ENCODE data around the gene TMEM151B. TPM values are rescaled to one million over a fixed set of nuclear protein-coding genes. Genes with fewer than 3 reads are reported as not detected.

TMEM151B gene
- total RNA-seq, 1 experiment from 2014 or later: not detected

- intact Hi-C loops (cut with micrococcal nuclease; ENCODE audit: unreplicated experiment): no loop called here
- Mint-ChIP-seq H3K9me3 (ENCODE audit: unreplicated experiment) (no peaks in the 10 kb centered on the region), H3K27ac (ENCODE audit: unreplicated experiment) (peak overlapping the region; percentile 69), H3K27me3 (ENCODE audit: insufficient read depth, unreplicated experiment) (no peaks in the 10 kb centered on the region), H3K4me1 (ENCODE audit: low read depth, unreplicated experiment) (peaks cover 13% of the 10 kb centered on the region), H3K4me3 (ENCODE audit: unreplicated experiment) (peak overlapping the region; percentile 93), H3K36me3 (ENCODE audit: insufficient read depth, unreplicated experiment) (peaks cover 15% of the 10 kb centered on the region)
- H3K4me1 ChIP-seq: peaks cover 26% of the 10 kb centered on the region
- H3K9me3 ChIP-seq: no peaks in the 10 kb centered on the region
- no peak for DNase-seq
- H3K36me3 ChIP-seq (ENCODE audit: control insufficient read depth, insufficient read depth, low read length): peaks cover 1% of the 10 kb centered on the region; the same call in 1 of the 2 replicates
- POLR2A ChIA-PET: interaction anchor here (0.5 to 0.8 kb wide), 2 partner anchors 19 to 62 kb away, joined by 3 to 5 read pairs; no protein-coding TSS in a partner anchor
- BruUV-seq (replicated peaks): no TSS peak
- no peak for TF ChIP-seq CTCF (IDR thresholded peaks at IDR 0.05; ENCODE audit: insufficient read depth in 1 of 2, low read depth in 1 of 2, low read length in 1 of 2, severe bottlenecking in 1 of 2, unreplicated experiment in 1 of 2)
- peak overlapping the region; percentile 71 for H3K4me3 ChIP-seq (ENCODE audit: low read depth, low read length)
- H3K27me3 ChIP-seq (replicated peaks; ENCODE audit: control insufficient read depth, insufficient read depth, low read length): 0 out of 2 replicates have a peak, but pooled peaks cover 2% of the 10 kb centered on the region
- CTCF ChIA-PET: interaction anchor here (0.6 kb wide), 1 partner anchor 43 kb away, joined by 3 read pairs; no protein-coding TSS in a partner anchor
These were observed 5.9 kb upstream of the TMEM151B start for GRCh38 chr6:44264154-44265006.

DNA sequence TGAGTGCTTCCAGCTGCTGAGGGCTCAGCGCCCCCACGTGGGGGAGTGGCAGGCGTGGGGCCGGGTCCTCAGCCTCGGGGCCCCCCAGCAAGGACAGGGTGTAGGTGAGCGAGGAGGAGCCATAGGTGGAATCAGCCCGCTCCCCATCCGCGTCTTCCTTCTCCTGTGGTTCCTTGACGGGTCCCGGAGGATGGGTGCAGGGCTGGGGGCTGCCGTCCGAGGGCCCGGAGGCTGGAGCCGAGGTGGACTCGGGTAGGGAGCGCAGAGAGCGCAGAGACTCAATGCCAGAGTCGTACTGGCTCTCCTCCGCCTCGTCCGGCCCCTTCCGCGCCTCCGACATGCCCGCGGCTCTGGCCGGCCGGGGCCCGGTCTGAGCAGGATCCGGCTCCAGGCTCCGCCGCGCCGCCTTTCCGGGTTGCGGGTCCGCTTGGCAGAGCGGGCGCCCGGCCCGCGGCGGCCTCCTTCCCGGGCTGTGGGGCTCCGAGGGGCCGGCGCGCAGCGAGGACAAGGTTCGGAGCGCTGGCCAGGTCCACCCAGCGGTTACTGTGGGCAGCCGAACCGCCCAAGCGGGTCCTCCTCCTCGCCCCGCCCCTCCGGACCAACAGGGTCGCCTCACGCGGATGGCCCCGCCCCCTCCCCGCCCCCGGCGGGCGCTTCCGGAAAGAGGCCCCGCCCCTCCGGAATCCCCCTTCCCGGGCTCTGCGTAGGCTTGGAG lies 5.1 kb upstream of the TMEM151B start, which contains the start of gene NFKBIE:
Gene NFKBIE (minus strand): TSS at position 545 of the 715 bp plus-strand sequence. CDS start 205 bp downstream, at position 340.
- Mint-ChIP-seq H3K9me3 (ENCODE audit: unreplicated experiment) (no peaks in the 10 kb centered on the region), H3K27me3 (ENCODE audit: insufficient read depth, unreplicated experiment) (peaks cover 4% of the 10 kb centered on the region), H3K27ac (ENCODE audit: unreplicated experiment) (peak within 1 kb of the TSS; percentile 69), H3K36me3 (ENCODE audit: insufficient read depth, unreplicated experiment) (peaks cover 15% of the 10 kb centered on the region), H3K4me1 (ENCODE audit: low read depth, unreplicated experiment) (peaks cover 13% of the 10 kb centered on the region), H3K4me3 (ENCODE audit: unreplicated experiment) (peak within 1 kb of the TSS; percentile 93)
- TF ChIP-seq CTCF (IDR thresholded peaks at IDR 0.05; ENCODE audit: insufficient read depth in 1 of 2, low read depth in 1 of 2, low read length in 1 of 2, severe bottlenecking in 1 of 2, unreplicated experiment in 1 of 2): peak; percentile 21 to 41
- H3K36me3 ChIP-seq (ENCODE audit: control insufficient read depth, insufficient read depth, low read length): peaks cover 1% of the 10 kb centered on the region; the same call in 1 of the 2 replicates
- peak; percentile 91 to 95 for DNase-seq
- no peaks in the 10 kb centered on the region for H3K9me3 ChIP-seq
- peaks cover 6% of the 10 kb centered on the region for H3K27me3 ChIP-seq (replicated peaks; ENCODE audit: control insufficient read depth, insufficient read depth, low read length)
- POLR2A ChIA-PET: interaction anchor here (0.5 kb wide), 1 partner anchor 62 kb away, joined by 5 read pairs; no protein-coding TSS in a partner anchor
- CTCF ChIA-PET: interaction anchor here (0.6 kb wide), 1 partner anchor 42 kb away, joined by 3 read pairs; no protein-coding TSS in a partner anchor
- BruUV-seq (replicated peaks): TSS peak; percentile 62
- intact Hi-C loops (cut with micrococcal nuclease; ENCODE audit: unreplicated experiment): no loop called here
- peak within 1 kb of the TSS; percentile 71 for H3K4me3 ChIP-seq (ENCODE audit: low read depth, low read length)
- H3K4me1 ChIP-seq: peaks cover 26% of the 10 kb centered on the region

DNA sequence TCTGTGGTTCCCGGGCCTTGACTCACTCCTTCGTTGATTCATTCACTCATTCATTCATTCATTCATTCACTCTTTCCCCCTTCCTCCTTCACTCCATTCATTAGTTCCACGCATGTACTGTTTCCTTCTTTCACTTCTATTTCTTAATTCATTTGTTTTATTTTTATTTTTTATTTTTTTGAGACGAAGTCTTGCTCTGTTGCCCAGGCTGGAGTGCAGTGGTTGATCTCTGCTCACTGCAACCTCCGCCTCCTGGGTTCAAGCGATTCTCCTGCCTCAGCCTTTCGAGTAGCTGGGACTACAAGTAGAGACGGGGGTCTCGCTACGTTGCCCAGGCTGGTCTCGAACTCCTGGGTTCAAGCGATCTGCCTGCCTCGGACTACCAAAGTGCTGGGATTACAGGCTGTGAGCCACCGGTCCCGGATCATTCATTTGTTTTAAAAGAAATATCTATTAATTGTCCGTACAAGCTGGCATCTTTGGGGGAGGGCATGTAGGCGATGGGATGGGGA lies 4.5 kb upstream of the TMEM151B start:
- Histone ChIP-seq H3K9me3 (no peaks in the 10 kb centered on the region), H3K4me1 (peaks cover 26% of the 10 kb centered on the region), H3K4me3 (ENCODE audit: low read depth, low read length) (peak overlapping the region; percentile 71; the same call in 1 of the 2 replicates), H3K27me3 (replicated peaks; ENCODE audit: control insufficient read depth, insufficient read depth, low read length) (peaks cover 6% of the 10 kb centered on the region), H3K36me3 (ENCODE audit: control insufficient read depth, insufficient read depth, low read length) (no peaks in the 10 kb centered on the region)
- Mint-ChIP-seq H3K4me1 (ENCODE audit: low read depth, unreplicated experiment) (peaks cover 13% of the 10 kb centered on the region), H3K36me3 (ENCODE audit: insufficient read depth, unreplicated experiment) (peaks cover 15% of the 10 kb centered on the region), H3K27ac (ENCODE audit: unreplicated experiment) (peak overlapping the region; percentile 69), H3K9me3 (ENCODE audit: unreplicated experiment) (no peaks in the 10 kb centered on the region), H3K27me3 (ENCODE audit: insufficient read depth, unreplicated experiment) (peaks cover 5% of the 10 kb centered on the region), H3K4me3 (ENCODE audit: unreplicated experiment) (peak overlapping the region; percentile 93)
- DNase-seq: no peak
- POLR2A ChIA-PET: no interaction called here
- CTCF ChIA-PET: interaction anchor here (1.2 kb wide), 1 partner anchor 39 kb away, joined by 4 read pairs; no protein-coding TSS in a partner anchor
- intact Hi-C loops (cut with micrococcal nuclease; ENCODE audit: unreplicated experiment): no loop called here
- BruUV-seq (replicated peaks): no TSS peak
- no peak for TF ChIP-seq CTCF (IDR thresholded peaks at IDR 0.05; ENCODE audit: insufficient read depth in 1 of 2, low read depth in 1 of 2, low read length in 1 of 2, severe bottlenecking in 1 of 2, unreplicated experiment in 1 of 2)
